ENCODE data around the gene CEP95.
"Not testable (repeated sequence)": the region's sequence is repeated elsewhere in the genome, so short reads cannot be mapped to it uniquely, and the experiment has no call there.

CEP95 gene

DNA sequence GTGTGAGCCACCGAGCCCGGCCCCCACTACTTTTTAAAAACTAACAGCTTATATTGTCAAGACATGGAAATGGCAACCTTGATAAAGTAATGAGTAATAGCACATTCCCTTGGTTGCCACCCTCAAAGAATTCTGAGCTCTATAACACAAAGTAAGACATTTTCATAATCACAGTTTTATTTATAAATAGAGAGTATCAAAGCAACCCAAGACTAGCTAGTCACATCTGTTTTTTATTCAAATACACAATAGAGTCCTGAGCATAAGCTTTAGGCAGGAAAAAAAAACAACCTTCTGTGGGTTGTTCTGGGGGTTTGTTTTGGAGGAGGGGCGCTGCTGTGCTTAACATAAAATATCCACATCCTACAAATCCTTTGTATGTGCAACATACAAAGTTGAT, 68.7 kb downstream of the CEP95 start:
- H3K36me3 ChIP-seq (ENCODE audit: control insufficient read depth in 1 of 2, insufficient read depth in 2 of 2, low read length in 2 of 2) = peaks cover 24 to 27% of the 10 kb centered on the region in 2 donors
- H3K27me3 ChIP-seq (ENCODE audit: low read depth, low read length) = no peaks in the 10 kb centered on the region
- no peaks in the 10 kb centered on the region for H3K9me3 ChIP-seq (ENCODE audit: control insufficient read depth in 1 of 2, low read length in 2 of 2)

GRCh38 chr17:64577025-64577424, 70.2 kb downstream of the CEP95 start:
- Histone ChIP-seq H3K4me1 (ENCODE audit: control insufficient read depth in 1 of 2, insufficient read depth in 2 of 2, low read length in 2 of 2) (peaks cover 0 to 11% of the 10 kb centered on the region in 2 donors), H3K36me3 (ENCODE audit: control insufficient read depth in 1 of 2, insufficient read depth in 2 of 2, low read length in 2 of 2) (peaks cover 26 to 30% of the 10 kb centered on the region in 2 donors)
- H3K27ac ChIP-seq (ENCODE audit: low read length); H3K4me3 ChIP-seq (ENCODE audit: low read depth in 1 of 2, low read length in 2 of 2); H3K9me3 ChIP-seq (ENCODE audit: control insufficient read depth in 1 of 2, low read length in 2 of 2); H3K27me3 ChIP-seq (ENCODE audit: low read depth, low read length): not testable (repeated sequence)

More for the DNA sequence above, 68.7 kb downstream of the CEP95 start:
- Histone ChIP-seq H3K4me1 (ENCODE audit: control insufficient read depth in 1 of 2, insufficient read depth in 2 of 2, low read length in 2 of 2) (peaks cover 0 to 18% of the 10 kb centered on the region in 2 donors), H3K27ac (ENCODE audit: low read length) (no peak overlapping the region), H3K4me3 (ENCODE audit: low read depth in 1 of 2, low read length in 2 of 2) (no peak overlapping the region)

GRCh38 chr17:64579917-64580316, 73.1 kb downstream of the CEP95 start:
- Histone ChIP-seq H3K4me1 (ENCODE audit: control insufficient read depth in 1 of 2, insufficient read depth in 2 of 2, low read length in 2 of 2) (no peaks in the 10 kb centered on the region), H3K36me3 (ENCODE audit: control insufficient read depth in 1 of 2, insufficient read depth in 2 of 2, low read length in 2 of 2) (peaks cover 32 to 39% of the 10 kb centered on the region in 2 donors), H3K27ac (ENCODE audit: low read length) (no peak overlapping the region), H3K9me3 (ENCODE audit: control insufficient read depth in 1 of 2, low read length in 2 of 2) (no peaks in the 10 kb centered on the region), H3K27me3 (ENCODE audit: low read depth, low read length) (no peaks in the 10 kb centered on the region), H3K4me3 (ENCODE audit: low read depth in 1 of 2, low read length in 2 of 2) (no peak overlapping the region)

GRCh38 chr17:64580384-64581315, 73.9 kb downstream of the CEP95 start:
- Histone ChIP-seq H3K4me1 (ENCODE audit: control insufficient read depth in 1 of 2, insufficient read depth in 2 of 2, low read length in 2 of 2) (no peaks in the 10 kb centered on the region), H3K27me3 (ENCODE audit: low read depth, low read length) (no peaks in the 10 kb centered on the region), H3K27ac (ENCODE audit: low read length) (no peak overlapping the region), H3K4me3 (ENCODE audit: low read depth in 1 of 2, low read length in 2 of 2) (no peak overlapping the region), H3K9me3 (ENCODE audit: control insufficient read depth in 1 of 2, low read length in 2 of 2) (no peaks in the 10 kb centered on the region), H3K36me3 (ENCODE audit: control insufficient read depth in 1 of 2, insufficient read depth in 2 of 2, low read length in 2 of 2) (peaks cover 31 to 38% of the 10 kb centered on the region in 2 donors)

DNA sequence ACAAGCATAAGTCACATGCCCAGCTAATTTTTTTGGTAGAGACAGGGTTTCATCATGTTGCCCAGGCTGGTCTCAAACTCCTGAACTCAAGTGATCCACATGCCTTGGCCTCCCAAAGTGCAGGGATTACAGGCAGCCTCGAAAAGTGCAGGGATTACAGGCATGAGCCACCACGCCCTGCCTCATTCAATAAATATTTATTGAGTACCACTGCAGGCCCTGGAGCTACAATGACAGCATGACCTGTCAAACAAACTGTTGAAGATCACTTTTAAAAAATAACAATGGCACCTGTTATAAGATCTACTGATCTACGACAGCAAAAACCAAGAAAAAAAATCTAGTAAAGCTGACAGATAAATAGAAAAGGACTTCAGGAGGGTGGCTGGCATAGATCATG, 76.3 kb downstream of the CEP95 start:
- H3K4me3 ChIP-seq (ENCODE audit: low read depth in 1 of 2, low read length in 2 of 2) = no peak overlapping the region
- H3K27me3 ChIP-seq (ENCODE audit: low read depth, low read length) = no peaks in the 10 kb centered on the region
- H3K27ac ChIP-seq (ENCODE audit: low read length) = no peak overlapping the region
- peaks cover 28 to 30% of the 10 kb centered on the region in 2 donors for H3K36me3 ChIP-seq (ENCODE audit: control insufficient read depth in 1 of 2, insufficient read depth in 2 of 2, low read length in 2 of 2)
- no peaks in the 10 kb centered on the region for H3K4me1 ChIP-seq (ENCODE audit: control insufficient read depth in 1 of 2, insufficient read depth in 2 of 2, low read length in 2 of 2)
- H3K9me3 ChIP-seq (ENCODE audit: control insufficient read depth in 1 of 2, low read length in 2 of 2) = no peaks in the 10 kb centered on the region

GRCh38 chr17:64585146-64585545, 78.4 kb downstream of the CEP95 start:
- H3K4me3 ChIP-seq (ENCODE audit: low read depth in 1 of 2, low read length in 2 of 2) = no peak overlapping the region
- no peak overlapping the region for H3K27ac ChIP-seq (ENCODE audit: low read length)
- peaks cover 20 to 21% of the 10 kb centered on the region in 2 donors for H3K36me3 ChIP-seq (ENCODE audit: control insufficient read depth in 1 of 2, insufficient read depth in 2 of 2, low read length in 2 of 2)
- H3K4me1 ChIP-seq (ENCODE audit: control insufficient read depth in 1 of 2, insufficient read depth in 2 of 2, low read length in 2 of 2) = no peaks in the 10 kb centered on the region
- no peaks in the 10 kb centered on the region for H3K27me3 ChIP-seq (ENCODE audit: low read depth, low read length)
- H3K9me3 ChIP-seq (ENCODE audit: control insufficient read depth in 1 of 2, low read length in 2 of 2) = no peaks in the 10 kb centered on the region

Data from muscle layer of duodenum (tissue), 2 donors.